WTC11 (cell line): ENCODE measurements around the gene IL1RN.

Experiments used
- FOXJ3 ChIP-seq: sonication (generic); formaldehyde crosslinking; IDR thresholded peaks from 2 replicates; pipeline ENCODE4 v1.9.0; 2021; ENCODE audit warnings: missing genetic modification reagents, mild to moderate bottlenecking, borderline replicate concordance
- FOXK1 ChIP-seq: sonication (generic); formaldehyde crosslinking; IDR thresholded peaks from 2 replicates; pipeline ENCODE4 v1.8.0; 2022; ENCODE audit warnings: mild to moderate bottlenecking, moderate library complexity, missing genetic modification reagents
- TCF7 ChIP-seq: sonication (generic); formaldehyde crosslinking; IDR thresholded peaks from 2 replicates; pipeline ENCODE4 v1.8.0; 2022; ENCODE audit warnings: mild to moderate bottlenecking, low read depth, missing genetic modification reagents, moderate library complexity
- ZNF121 ChIP-seq: sonication (generic); formaldehyde crosslinking; IDR thresholded peaks from 2 replicates; pipeline ENCODE4 v1.8.0; 2023; ENCODE audit warnings: missing genetic modification reagents
- TF ChIP-seq, protein P1 (sequence below): fragments of 200-600 bp; IDR thresholded peaks from 2 replicates; pipeline ENCODE4 v1.8.0; 2022; ENCODE audit warnings: antibody characterized with exemption
- TF ChIP-seq, protein P2 (sequence below): sonication (generic); formaldehyde crosslinking; IDR thresholded peaks from 2 replicates; pipeline ENCODE4 v1.8.0; 2023; ENCODE audit warnings: missing genetic modification reagents, mild to moderate bottlenecking, borderline replicate concordance
- TF ChIP-seq, protein P3 (sequence below): sonication (generic); formaldehyde crosslinking; IDR thresholded peaks from 2 replicates; pipeline ENCODE4 v1.8.1; 2023; ENCODE audit warnings: mild to moderate bottlenecking, missing genetic modification reagents
- TF ChIP-seq, protein P4 (sequence below): sonication (generic); formaldehyde crosslinking; IDR thresholded peaks from 2 replicates; pipeline ENCODE4 v1.8.0; 2022; ENCODE audit warnings: mild to moderate bottlenecking, missing genetic modification reagents
- TF ChIP-seq, protein P5 (sequence below): sonication (generic); formaldehyde crosslinking; IDR thresholded peaks from 2 replicates; pipeline ENCODE4 v1.8.0; 2022; ENCODE audit warnings: mild to moderate bottlenecking, missing genetic modification reagents
- TF ChIP-seq, protein P6 (sequence below): sonication (generic); formaldehyde crosslinking; conservative IDR thresholded peaks from 2 replicates; pipeline ENCODE4 v1.8.1; 2023; ENCODE audit warnings: mild to moderate bottlenecking, low read depth, missing genetic modification reagents, moderate library complexity
- TF ChIP-seq, protein P7 (sequence below): sonication (generic); formaldehyde crosslinking; IDR thresholded peaks from 2 replicates; pipeline ENCODE4 v1.8.1; 2023; ENCODE audit warnings: mild to moderate bottlenecking, missing genetic modification reagents, moderate library complexity

DNA sequence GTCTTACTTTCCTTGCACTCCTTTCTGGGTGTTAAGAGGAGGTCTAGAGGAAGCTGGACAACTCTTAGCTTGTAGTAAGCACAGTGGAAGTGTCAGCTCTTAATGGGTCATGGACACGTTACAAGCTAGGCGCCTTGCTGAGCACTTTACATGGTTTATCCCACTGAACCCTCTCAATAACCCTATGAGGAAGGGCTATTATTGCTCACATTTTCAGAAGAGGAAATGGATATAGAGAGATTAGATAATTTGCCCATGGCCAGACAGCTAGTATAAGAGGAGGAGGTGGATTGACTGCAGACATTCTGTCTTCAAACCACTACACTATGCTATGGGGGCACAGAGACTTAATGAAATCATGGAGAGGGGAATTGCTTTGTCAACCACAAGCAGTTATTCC lies 8.3 kb upstream of the IL1RN start:
- TF ChIP-seq, protein P1, sequence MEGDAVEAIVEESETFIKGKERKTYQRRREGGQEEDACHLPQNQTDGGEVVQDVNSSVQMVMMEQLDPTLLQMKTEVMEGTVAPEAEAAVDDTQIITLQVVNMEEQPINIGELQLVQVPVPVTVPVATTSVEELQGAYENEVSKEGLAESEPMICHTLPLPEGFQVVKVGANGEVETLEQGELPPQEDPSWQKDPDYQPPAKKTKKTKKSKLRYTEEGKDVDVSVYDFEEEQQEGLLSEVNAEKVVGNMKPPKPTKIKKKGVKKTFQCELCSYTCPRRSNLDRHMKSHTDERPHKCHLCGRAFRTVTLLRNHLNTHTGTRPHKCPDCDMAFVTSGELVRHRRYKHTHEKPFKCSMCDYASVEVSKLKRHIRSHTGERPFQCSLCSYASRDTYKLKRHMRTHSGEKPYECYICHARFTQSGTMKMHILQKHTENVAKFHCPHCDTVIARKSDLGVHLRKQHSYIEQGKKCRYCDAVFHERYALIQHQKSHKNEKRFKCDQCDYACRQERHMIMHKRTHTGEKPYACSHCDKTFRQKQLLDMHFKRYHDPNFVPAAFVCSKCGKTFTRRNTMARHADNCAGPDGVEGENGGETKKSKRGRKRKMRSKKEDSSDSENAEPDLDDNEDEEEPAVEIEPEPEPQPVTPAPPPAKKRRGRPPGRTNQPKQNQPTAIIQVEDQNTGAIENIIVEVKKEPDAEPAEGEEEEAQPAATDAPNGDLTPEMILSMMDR, result no peak
- TF ChIP-seq, protein P2, sequence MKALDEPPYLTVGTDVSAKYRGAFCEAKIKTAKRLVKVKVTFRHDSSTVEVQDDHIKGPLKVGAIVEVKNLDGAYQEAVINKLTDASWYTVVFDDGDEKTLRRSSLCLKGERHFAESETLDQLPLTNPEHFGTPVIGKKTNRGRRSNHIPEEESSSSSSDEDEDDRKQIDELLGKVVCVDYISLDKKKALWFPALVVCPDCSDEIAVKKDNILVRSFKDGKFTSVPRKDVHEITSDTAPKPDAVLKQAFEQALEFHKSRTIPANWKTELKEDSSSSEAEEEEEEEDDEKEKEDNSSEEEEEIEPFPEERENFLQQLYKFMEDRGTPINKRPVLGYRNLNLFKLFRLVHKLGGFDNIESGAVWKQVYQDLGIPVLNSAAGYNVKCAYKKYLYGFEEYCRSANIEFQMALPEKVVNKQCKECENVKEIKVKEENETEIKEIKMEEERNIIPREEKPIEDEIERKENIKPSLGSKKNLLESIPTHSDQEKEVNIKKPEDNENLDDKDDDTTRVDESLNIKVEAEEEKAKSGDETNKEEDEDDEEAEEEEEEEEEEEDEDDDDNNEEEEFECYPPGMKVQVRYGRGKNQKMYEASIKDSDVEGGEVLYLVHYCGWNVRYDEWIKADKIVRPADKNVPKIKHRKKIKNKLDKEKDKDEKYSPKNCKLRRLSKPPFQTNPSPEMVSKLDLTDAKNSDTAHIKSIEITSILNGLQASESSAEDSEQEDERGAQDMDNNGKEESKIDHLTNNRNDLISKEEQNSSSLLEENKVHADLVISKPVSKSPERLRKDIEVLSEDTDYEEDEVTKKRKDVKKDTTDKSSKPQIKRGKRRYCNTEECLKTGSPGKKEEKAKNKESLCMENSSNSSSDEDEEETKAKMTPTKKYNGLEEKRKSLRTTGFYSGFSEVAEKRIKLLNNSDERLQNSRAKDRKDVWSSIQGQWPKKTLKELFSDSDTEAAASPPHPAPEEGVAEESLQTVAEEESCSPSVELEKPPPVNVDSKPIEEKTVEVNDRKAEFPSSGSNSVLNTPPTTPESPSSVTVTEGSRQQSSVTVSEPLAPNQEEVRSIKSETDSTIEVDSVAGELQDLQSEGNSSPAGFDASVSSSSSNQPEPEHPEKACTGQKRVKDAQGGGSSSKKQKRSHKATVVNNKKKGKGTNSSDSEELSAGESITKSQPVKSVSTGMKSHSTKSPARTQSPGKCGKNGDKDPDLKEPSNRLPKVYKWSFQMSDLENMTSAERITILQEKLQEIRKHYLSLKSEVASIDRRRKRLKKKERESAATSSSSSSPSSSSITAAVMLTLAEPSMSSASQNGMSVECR (CRISPR knock-in tag), result no peak
- TF ChIP-seq, protein P3, sequence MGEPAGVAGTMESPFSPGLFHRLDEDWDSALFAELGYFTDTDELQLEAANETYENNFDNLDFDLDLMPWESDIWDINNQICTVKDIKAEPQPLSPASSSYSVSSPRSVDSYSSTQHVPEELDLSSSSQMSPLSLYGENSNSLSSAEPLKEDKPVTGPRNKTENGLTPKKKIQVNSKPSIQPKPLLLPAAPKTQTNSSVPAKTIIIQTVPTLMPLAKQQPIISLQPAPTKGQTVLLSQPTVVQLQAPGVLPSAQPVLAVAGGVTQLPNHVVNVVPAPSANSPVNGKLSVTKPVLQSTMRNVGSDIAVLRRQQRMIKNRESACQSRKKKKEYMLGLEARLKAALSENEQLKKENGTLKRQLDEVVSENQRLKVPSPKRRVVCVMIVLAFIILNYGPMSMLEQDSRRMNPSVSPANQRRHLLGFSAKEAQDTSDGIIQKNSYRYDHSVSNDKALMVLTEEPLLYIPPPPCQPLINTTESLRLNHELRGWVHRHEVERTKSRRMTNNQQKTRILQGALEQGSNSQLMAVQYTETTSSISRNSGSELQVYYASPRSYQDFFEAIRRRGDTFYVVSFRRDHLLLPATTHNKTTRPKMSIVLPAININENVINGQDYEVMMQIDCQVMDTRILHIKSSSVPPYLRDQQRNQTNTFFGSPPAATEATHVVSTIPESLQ (CRISPR knock-in tag), result no peak
- TF ChIP-seq, protein P4, sequence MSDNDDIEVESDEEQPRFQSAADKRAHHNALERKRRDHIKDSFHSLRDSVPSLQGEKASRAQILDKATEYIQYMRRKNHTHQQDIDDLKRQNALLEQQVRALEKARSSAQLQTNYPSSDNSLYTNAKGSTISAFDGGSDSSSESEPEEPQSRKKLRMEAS (CRISPR knock-in tag), result no peak
- TF ChIP-seq, protein P5, sequence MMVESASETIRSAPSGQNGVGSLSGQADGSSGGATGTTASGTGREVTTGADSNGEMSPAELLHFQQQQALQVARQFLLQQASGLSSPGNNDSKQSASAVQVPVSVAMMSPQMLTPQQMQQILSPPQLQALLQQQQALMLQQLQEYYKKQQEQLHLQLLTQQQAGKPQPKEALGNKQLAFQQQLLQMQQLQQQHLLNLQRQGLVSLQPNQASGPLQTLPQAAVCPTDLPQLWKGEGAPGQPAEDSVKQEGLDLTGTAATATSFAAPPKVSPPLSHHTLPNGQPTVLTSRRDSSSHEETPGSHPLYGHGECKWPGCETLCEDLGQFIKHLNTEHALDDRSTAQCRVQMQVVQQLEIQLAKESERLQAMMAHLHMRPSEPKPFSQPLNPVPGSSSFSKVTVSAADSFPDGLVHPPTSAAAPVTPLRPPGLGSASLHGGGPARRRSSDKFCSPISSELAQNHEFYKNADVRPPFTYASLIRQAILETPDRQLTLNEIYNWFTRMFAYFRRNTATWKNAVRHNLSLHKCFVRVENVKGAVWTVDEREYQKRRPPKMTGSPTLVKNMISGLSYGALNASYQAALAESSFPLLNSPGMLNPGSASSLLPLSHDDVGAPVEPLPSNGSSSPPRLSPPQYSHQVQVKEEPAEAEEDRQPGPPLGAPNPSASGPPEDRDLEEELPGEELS (CRISPR knock-in tag), result no peak
- TF ChIP-seq FOXK1 (CRISPR knock-in tag) (no peak), FOXJ3 (CRISPR knock-in tag) (no peak), ZNF121 (CRISPR knock-in tag) (no peak), TCF7 (CRISPR knock-in tag) (no peak)
- TF ChIP-seq, protein P6, sequence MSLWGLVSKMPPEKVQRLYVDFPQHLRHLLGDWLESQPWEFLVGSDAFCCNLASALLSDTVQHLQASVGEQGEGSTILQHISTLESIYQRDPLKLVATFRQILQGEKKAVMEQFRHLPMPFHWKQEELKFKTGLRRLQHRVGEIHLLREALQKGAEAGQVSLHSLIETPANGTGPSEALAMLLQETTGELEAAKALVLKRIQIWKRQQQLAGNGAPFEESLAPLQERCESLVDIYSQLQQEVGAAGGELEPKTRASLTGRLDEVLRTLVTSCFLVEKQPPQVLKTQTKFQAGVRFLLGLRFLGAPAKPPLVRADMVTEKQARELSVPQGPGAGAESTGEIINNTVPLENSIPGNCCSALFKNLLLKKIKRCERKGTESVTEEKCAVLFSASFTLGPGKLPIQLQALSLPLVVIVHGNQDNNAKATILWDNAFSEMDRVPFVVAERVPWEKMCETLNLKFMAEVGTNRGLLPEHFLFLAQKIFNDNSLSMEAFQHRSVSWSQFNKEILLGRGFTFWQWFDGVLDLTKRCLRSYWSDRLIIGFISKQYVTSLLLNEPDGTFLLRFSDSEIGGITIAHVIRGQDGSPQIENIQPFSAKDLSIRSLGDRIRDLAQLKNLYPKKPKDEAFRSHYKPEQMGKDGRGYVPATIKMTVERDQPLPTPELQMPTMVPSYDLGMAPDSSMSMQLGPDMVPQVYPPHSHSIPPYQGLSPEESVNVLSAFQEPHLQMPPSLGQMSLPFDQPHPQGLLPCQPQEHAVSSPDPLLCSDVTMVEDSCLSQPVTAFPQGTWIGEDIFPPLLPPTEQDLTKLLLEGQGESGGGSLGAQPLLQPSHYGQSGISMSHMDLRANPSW, result no peak
- TF ChIP-seq, protein P7, sequence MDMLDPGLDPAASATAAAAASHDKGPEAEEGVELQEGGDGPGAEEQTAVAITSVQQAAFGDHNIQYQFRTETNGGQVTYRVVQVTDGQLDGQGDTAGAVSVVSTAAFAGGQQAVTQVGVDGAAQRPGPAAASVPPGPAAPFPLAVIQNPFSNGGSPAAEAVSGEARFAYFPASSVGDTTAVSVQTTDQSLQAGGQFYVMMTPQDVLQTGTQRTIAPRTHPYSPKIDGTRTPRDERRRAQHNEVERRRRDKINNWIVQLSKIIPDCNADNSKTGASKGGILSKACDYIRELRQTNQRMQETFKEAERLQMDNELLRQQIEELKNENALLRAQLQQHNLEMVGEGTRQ, result no peak
